Thyroid gland (tissue), 4 donors: Measurements from ENCODE around the gene MRPL38. TPM values are rescaled to one million over a fixed set of nuclear protein-coding genes. Genes with fewer than 3 reads are reported as not detected.
A peak's percentile ranks its signal among the peaks of the same experiment; 100 is the strongest.

Source experiments
- DNase-seq, 2 donors: peaks; one replicate each; pipeline ENCODE4 v3.0.0-alpha.2; 2019
- H3K27ac ChIP-seq, 3 donors: fragments of 200-600 bp; sonication (generic); 1 replicate in 2 of 3; 2 replicates in 1 of 3; pipeline ENCODE4 v1.5.1; 2016 to 2019; ENCODE audit warnings: mild to moderate bottlenecking in 1 of 3, moderate library complexity in 1 of 3
- H3K27me3 ChIP-seq: fragments of 200-600 bp; sonication (generic); one replicate; pipeline ENCODE4 v1.5.1; 2019
- H3K36me3 ChIP-seq, 2 donors: fragments of 200-600 bp; sonication (generic); one replicate each; pipeline ENCODE4 v1.5.1; 2016 to 2019
- H3K4me1 ChIP-seq, 2 donors: fragments of 200-600 bp; sonication (generic); one replicate each; pipeline ENCODE4 v1.5.1; 2017 to 2019
- H3K4me3 ChIP-seq, 3 donors: fragments of 200-600 bp; sonication (generic); replicated peaks in 1 of 3; 1 replicate in 2 of 3; 2 replicates in 1 of 3; pipeline ENCODE4 v1.5.1; 2016; ENCODE audit warnings: mild to moderate bottlenecking in 1 of 3
- H3K9me3 ChIP-seq: fragments of 200-600 bp; sonication (generic); one replicate; pipeline ENCODE4 v1.5.1; 2017
- POLR2A ChIP-seq, 2 donors: fragments of 450-650 bp; IDR thresholded peaks; one replicate each; pipeline ENCODE4 v1.6.1; 2017; ENCODE audit warnings: antibody characterized with exemption in 2 of 2, mild to moderate bottlenecking in 2 of 2, moderate library complexity in 1 of 2
- WGBS, 2 donors: methylation state at CpG; one replicate each; pipeline ENCODE4 v1.1.5; 2017; 5-methylcytosine and 5-hydroxymethylcytosine counted together
- intact Hi-C: fragments of 100-400 bp; cut with DNase I; formaldehyde crosslinking; loops from one replicate; pipeline ENCODE4 v1.15.1; 2023
- total RNA-seq, 4 donors: library from RNA; depleted of rRNA; stranded (reverse); fragments of >200 nt; gene quantifications; one replicate each; pipeline ENCODE4 v1.2.3, GENCODE V29; 2016
- TF ChIP-seq, protein P1 (sequence below), 6 experiments: fragments of 200-600 bp in 3 of 6; fragments of 450-650 bp in 3 of 6; sonication (generic) in 3 of 6; IDR thresholded peaks; one replicate each; pipeline ENCODE4 v1.5.1; 2016 to 2019; ENCODE audit warnings: antibody characterized with exemption in 6 of 6, mild to moderate bottlenecking in 2 of 6, inconsistent platforms in 1 of 6, moderate library complexity in 1 of 6

MRPL38 gene
- total RNA-seq, 4 donors from 2014 or later = 34.8 to 60.6 (median 50.3) TPM

- Histone ChIP-seq H3K27ac (peak overlapping the region in 2 of 3 donors; percentile 72 to 76), H3K27me3 (no peaks in the 10 kb centered on the region), H3K36me3 (peaks cover 0 to 8% of the 10 kb centered on the region in 2 donors), H3K9me3 (no peaks in the 10 kb centered on the region), H3K4me3 (no peak overlapping the region), H3K4me1 (peaks cover 32 to 45% of the 10 kb centered on the region in 2 donors)
- no peak for DNase-seq
- WGBS, 2 donors = 89 to 91% methylated on average over 11 to 14 of the region's 15 CpGs
- TF ChIP-seq, protein P1, sequence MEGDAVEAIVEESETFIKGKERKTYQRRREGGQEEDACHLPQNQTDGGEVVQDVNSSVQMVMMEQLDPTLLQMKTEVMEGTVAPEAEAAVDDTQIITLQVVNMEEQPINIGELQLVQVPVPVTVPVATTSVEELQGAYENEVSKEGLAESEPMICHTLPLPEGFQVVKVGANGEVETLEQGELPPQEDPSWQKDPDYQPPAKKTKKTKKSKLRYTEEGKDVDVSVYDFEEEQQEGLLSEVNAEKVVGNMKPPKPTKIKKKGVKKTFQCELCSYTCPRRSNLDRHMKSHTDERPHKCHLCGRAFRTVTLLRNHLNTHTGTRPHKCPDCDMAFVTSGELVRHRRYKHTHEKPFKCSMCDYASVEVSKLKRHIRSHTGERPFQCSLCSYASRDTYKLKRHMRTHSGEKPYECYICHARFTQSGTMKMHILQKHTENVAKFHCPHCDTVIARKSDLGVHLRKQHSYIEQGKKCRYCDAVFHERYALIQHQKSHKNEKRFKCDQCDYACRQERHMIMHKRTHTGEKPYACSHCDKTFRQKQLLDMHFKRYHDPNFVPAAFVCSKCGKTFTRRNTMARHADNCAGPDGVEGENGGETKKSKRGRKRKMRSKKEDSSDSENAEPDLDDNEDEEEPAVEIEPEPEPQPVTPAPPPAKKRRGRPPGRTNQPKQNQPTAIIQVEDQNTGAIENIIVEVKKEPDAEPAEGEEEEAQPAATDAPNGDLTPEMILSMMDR (IDR thresholded peaks at IDR 0.05) = no peak
- no peak for TF ChIP-seq POLR2A (IDR thresholded peaks at IDR 0.05)
- intact Hi-C loops = no loop called here
Measured at GRCh38 chr17:75921596-75921995, 16.9 kb upstream of the MRPL38 start.

DNA sequence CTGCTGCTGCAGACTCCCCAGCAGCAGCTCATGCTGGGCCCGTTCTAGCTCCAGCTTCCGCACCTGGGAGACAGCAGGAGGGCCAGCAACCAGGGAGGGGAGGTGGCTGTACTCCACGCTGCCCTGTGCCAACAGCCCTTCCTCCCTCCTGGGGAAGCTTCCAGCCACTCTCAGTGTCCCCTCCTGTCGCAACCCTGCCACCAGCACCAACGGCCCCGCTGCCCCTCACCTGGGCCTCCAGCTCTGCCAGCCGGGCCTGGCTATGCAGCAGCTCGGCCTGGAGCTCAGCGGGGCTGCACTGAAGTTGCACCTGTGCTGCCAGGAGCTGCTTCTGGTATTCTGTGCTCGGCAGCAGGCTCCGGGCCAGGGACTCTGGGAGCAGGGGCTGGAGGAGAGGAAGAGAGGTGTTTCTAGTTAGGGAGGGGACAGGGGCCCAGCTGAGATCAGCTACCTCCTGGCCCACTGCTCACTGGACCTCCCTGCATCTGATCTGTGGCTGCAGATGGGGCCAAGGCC, 15.4 kb upstream of the MRPL38 start:
- H3K27ac ChIP-seq = peak overlapping the region in 2 of 3 donors; percentile 47 to 52

DNA sequence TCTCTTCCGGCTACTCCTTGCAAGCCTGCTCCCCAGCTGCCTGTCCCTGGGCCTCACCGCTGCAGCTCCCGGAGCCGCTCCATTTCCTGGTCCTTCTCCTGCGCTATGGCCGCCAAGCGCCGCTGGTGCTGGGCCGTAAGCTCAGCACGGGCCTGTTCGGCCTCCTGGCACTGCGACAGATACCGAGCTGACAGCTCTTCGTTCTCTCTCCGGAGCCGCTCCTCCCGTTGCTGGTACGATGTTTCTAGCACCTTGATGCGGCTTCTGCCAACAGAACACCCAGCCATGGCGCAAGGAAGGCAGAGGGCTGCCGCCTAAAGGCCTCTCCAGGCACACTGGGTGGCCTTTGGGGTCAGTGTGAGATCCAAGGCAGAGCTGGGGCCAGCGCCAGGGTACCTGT, 14.9 kb upstream of the MRPL38 start:
- DNase-seq = no peak
- TF ChIP-seq, protein P1 (IDR thresholded peaks at IDR 0.05) = no peak
- TF ChIP-seq POLR2A (IDR thresholded peaks at IDR 0.05) = no peak
- 89 to 93% methylated on average over 19 to 21 of the region's 22 CpGs for WGBS, 2 donors
- peaks cover 32 to 45% of the 10 kb centered on the region in 2 donors for H3K4me1 ChIP-seq
- H3K4me3 ChIP-seq = no peak overlapping the region
- H3K27ac ChIP-seq = peak overlapping the region in 1 of 3 donors; percentile 47
- H3K27me3 ChIP-seq = no peaks in the 10 kb centered on the region
- H3K36me3 ChIP-seq = peaks cover 0 to 10% of the 10 kb centered on the region in 2 donors
- H3K9me3 ChIP-seq = no peaks in the 10 kb centered on the region
- intact Hi-C loops = no loop called here

More for the DNA sequence above, 15.4 kb upstream of the MRPL38 start:
- Histone ChIP-seq H3K4me1 (peaks cover 32 to 45% of the 10 kb centered on the region in 2 donors), H3K9me3 (no peaks in the 10 kb centered on the region), H3K27me3 (no peaks in the 10 kb centered on the region), H3K4me3 (no peak overlapping the region), H3K36me3 (peaks cover 0 to 8% of the 10 kb centered on the region in 2 donors)
- peak; percentile 69 to 76 for DNase-seq
- WGBS, 2 donors = 48 to 79% methylated on average over 5 to 9 of the region's 11 CpGs
- TF ChIP-seq, protein P1 (IDR thresholded peaks at IDR 0.05) = no peak
- no peak for TF ChIP-seq POLR2A (IDR thresholded peaks at IDR 0.05)
- intact Hi-C loops = no loop called here

DNA sequence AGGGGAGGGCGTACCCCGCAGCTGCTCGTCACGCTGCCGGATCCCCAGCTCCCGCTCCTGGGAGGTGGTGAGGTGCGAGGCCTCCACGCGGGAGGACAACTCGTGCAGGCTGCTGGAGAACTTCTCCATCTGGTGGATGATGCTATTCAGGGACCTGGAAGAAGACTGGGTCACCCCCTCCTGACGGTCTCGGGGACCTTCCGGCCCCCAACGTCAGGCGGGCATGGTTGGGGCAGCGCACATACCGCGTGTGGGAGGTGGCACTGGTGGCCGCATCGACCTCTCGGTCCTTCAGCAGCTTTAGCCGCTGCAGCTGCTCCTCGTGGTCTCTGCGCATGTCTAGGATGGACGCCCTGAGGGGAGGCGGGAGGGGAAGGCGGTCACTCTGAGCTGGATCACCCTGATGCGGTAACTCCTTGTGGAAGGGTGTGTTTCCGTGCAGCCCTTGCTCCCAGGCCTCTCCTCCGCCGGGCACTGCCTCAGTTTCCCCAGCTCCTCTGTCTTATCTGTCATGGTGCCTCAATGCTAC, 13.3 kb upstream of the MRPL38 start:
- TF ChIP-seq POLR2A (IDR thresholded peaks at IDR 0.05) = no peak
- no peaks in the 10 kb centered on the region for H3K27me3 ChIP-seq
- WGBS, 2 donors = 94 to 97% methylated on average over 14 to 26 of the region's 31 CpGs
- peaks cover 19 to 34% of the 10 kb centered on the region in 2 donors for H3K4me1 ChIP-seq
- DNase-seq = no peak
- no peaks in the 10 kb centered on the region for H3K9me3 ChIP-seq
- intact Hi-C loops = no loop called here
- no peak overlapping the region for H3K27ac ChIP-seq
- no peak overlapping the region for H3K4me3 ChIP-seq
- peaks cover 8 to 21% of the 10 kb centered on the region in 2 donors for H3K36me3 ChIP-seq

GRCh38 chr17:75917141-75917916, 12.6 kb upstream of the MRPL38 start:
- TF ChIP-seq POLR2A (IDR thresholded peaks at IDR 0.05) = no peak
- TF ChIP-seq, protein P1 (IDR thresholded peaks at IDR 0.05) = no peak
- Histone ChIP-seq H3K27me3 (no peaks in the 10 kb centered on the region), H3K4me3 (no peak overlapping the region), H3K4me1 (peaks cover 12 to 27% of the 10 kb centered on the region in 2 donors), H3K27ac (no peak overlapping the region), H3K36me3 (peaks cover 8 to 21% of the 10 kb centered on the region in 2 donors), H3K9me3 (no peaks in the 10 kb centered on the region)
- DNase-seq = no peak
- intact Hi-C loops = no loop called here
- 92% methylated on average over 18 to 22 of the region's 23 CpGs for WGBS, 2 donors
